GM12864 (cell line): ENCODE measurements around the gene LGR6.

ENCODE experiments used
- DNase-seq: peaks from one replicate; pipeline ENCODE4 v3.0.0-alpha.2; 2011; ENCODE audit warnings: low read depth
- H3K4me3 ChIP-seq: 2 replicates; pipeline ENCODE4 v1.5.1; 2011; ENCODE audit warnings: mild to moderate bottlenecking, low read depth, low read length, control low read depth
- TF ChIP-seq, protein P1 (sequence below): IDR thresholded peaks from 2 replicates; pipeline ENCODE4 v1.5.1; 2011; ENCODE audit warnings: low read depth, mild to moderate bottlenecking, moderate library complexity, low read length, control low read depth, inconsistent platforms; ENCODE audit errors: missing control alignments

LGR6 gene

DNA sequence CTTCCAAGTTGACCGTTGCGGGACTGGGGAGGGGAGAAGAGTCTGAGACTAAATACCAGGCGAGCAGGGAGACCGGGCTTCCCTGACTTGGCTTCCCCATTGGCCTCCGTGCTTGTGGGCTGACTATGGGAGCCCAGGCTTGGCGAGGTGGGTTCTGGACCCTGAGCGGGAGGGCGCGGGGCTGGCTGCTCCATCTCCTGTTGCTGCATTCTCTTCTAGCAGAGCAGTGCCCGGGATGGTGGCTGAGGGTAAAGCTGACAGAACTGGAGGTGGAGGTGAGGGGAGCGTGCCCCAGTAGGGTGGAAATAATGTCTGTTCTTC lies 689 bp downstream of the LGR6 start:
- no peak overlapping the region for H3K4me3 ChIP-seq
- TF ChIP-seq, protein P1, sequence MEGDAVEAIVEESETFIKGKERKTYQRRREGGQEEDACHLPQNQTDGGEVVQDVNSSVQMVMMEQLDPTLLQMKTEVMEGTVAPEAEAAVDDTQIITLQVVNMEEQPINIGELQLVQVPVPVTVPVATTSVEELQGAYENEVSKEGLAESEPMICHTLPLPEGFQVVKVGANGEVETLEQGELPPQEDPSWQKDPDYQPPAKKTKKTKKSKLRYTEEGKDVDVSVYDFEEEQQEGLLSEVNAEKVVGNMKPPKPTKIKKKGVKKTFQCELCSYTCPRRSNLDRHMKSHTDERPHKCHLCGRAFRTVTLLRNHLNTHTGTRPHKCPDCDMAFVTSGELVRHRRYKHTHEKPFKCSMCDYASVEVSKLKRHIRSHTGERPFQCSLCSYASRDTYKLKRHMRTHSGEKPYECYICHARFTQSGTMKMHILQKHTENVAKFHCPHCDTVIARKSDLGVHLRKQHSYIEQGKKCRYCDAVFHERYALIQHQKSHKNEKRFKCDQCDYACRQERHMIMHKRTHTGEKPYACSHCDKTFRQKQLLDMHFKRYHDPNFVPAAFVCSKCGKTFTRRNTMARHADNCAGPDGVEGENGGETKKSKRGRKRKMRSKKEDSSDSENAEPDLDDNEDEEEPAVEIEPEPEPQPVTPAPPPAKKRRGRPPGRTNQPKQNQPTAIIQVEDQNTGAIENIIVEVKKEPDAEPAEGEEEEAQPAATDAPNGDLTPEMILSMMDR = no peak
- DNase-seq = no peak

DNA sequence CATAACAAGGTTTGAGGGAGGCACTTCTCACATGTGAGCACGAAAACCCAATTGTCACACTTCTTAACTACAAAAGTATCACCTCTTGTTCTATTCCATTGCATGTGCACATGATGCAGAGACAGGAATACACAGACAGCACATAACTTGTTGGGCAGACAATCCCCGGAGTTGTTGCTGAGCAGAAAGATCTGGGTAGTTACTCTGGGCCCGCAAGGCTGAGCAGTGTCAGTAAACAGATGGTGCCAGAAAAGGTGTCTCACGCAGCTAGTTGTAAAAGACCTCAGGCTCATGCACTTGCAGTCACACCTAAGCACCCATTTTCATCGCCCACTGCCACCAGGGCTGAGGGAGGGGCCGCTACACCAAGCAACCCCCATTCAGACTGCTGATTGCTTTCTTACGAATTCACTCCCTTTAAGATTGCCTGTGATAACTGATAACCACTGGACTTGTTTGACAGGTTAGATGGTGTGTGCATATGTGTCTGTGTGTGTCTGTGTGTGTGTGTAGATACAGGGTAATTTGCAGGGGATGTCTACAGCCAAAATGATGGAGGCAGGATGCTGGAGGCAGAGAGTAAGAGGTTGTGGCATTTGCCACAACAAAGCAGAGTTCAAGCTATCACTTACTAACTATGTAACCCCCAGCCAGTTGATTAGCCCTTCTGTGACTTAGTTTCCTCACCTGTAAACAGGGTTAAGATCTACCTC lies 4.2 kb downstream of the LGR6 start:
- TF ChIP-seq, protein P1 = no peak
- no peak overlapping the region for H3K4me3 ChIP-seq
- no peak for DNase-seq

DNA sequence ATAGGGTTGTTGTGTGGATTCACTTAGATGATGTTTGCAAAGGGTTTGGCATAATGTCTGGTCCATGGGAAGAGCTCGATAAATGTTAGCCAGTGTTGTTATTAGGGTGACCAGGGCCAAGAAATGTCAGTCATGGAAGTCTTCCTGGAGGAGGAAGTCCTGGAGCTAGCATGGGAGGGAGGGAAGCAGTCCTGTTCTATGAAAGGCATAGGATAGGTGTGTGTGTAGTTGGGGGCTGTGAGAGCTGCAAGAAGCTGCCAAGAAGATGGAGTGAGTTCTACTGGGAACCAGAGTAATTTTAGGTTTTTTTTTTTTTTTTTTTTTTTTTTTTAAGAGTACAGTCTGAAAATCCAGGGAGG lies 4.7 kb downstream of the LGR6 start:
- no peak overlapping the region for H3K4me3 ChIP-seq
- TF ChIP-seq, protein P1 = no peak
- DNase-seq = no peak

DNA sequence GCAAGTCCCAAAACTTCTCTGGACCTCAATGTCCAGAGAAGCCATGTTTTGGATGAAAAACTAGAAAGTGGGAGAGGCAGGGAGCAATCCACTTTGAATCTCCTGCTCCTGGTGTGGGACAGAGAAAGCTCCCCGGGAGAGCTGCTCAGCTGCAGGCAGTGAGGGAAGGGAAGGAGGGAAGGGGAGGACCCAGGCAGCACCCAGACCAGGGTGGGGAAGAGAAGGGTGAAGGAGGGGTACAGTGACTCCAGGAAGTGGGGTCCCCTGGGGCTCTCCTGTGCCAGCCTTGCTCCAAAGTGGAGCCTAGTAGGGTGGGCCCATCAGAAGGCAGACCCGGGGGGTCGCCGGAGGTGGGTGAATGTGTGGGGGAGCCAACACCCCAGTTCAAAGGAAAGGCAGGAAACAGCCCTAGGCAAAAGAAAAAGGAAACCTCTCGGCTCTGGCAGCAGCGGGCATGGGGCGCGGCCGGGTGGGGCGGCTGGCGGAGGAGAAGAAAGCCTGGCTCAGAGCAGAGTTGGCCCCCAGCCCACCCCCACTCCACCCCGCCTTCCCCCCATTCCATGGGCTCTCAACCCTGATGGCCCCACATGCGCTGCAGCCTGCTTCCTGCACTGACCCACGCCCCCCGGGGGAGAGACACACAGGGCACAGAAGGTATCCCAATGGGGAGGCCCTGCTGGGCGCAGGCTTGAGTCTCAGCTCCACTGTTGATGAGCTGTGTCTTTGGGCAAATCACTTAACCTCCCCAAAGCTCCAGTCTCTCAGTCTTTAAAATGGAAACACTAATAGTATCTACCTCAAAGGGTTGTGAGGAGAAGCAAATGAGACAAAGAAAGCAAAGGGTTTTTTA lies 5.7 kb downstream of the LGR6 start:
- TF ChIP-seq, protein P1 = no peak
- H3K4me3 ChIP-seq = no peak overlapping the region
- DNase-seq = no peak

DNA sequence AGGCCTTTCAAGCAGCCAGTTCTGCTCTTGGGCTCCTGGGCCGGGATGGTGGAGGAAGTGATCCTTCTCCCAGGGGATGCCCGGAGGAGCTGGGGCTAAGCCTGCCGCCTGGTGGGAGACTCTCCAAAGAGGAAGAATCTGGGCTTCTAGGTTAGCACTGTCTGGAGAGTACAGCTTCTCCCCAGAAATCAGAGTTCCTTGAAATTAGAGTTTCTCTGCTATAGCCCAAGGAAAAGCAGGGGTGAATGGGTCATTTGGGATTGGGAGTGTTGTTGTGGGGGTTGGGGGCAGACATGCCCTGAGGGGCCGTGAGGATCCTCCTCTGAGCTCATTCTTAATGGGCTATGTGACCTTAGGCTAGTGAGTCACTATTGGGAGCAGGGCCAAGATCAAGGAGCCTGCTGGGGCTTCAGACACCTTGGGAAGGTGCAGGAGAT lies 6.5 kb downstream of the LGR6 start:
- no peak overlapping the region for H3K4me3 ChIP-seq
- TF ChIP-seq, protein P1 = no peak

DNA sequence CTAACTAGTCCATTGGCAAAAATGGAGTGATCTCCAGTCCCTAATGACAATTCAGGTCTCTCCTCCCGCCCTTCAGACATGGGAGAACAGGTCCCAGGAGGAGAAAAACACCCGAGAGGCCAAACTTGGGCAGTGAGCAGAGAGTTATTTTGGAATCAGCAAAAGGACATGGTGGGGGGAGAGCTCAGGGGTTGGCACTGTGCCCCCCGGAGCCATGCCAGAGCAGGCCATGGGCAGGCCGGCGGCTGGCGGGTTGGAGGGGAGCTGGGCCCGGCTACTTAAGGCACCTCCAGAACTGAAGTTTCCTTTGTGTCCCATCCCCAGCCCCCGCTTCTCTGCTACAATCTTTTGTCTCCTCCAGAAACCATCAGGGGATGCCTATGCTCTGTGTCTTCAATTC lies 7.1 kb downstream of the LGR6 start:
- TF ChIP-seq, protein P1 = no peak
- no peak for DNase-seq
- no peak overlapping the region for H3K4me3 ChIP-seq

More for the DNA sequence above, 6.5 kb downstream of the LGR6 start:
- no peak for DNase-seq

DNA sequence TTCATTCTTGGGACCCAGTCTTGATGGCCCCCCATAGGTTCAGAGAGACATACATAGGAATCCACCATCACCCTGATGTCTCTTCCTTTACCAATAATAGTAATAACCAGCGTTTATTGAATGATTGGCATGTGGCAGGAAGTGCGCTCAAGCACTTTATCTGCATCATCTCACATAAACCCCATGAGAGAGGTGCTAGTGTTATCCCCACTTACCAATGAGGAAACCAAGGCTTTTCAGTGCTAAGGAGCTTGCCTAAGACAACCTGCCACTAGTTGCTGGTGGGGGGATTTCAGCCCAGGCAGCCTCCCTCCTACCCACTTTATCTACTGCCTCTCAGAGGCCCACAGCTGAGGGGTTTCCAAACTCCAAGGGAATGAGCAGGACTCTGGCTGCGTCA lies 7.7 kb downstream of the LGR6 start:
- TF ChIP-seq, protein P1 = no peak

More for the DNA sequence above, 7.7 kb downstream of the LGR6 start:
- no peak overlapping the region for H3K4me3 ChIP-seq
- no peak for DNase-seq
